Jurkat, Clone E6-1 (cell line): ENCODE data around the gene TNFRSF9.
A peak's percentile ranks its signal among the peaks of the same experiment; 100 is the strongest.
"Not testable (repeated sequence)": the region's sequence is repeated elsewhere in the genome, so short reads cannot be mapped to it uniquely, and the experiment has no call there.

Experiments used
- DNase-seq: peaks from one replicate; pipeline ENCODE4 v3.0.0-alpha.2; 2011; ENCODE audit warnings: low read depth, low spot score
- H3K4me3 ChIP-seq: 2 replicates; pipeline ENCODE4 v1.5.1; 2011; ENCODE audit warnings: mild to moderate bottlenecking, low read length, control low read depth, moderate library complexity

Gene TNFRSF9

GRCh38 chr1:7929637-7930036, 11.0 kb downstream of the TNFRSF9 start:
- no peak overlapping the region for H3K4me3 ChIP-seq
- no peak for DNase-seq

- no peak for DNase-seq
- no peak overlapping the region for H3K4me3 ChIP-seq
Measured at GRCh38 chr1:7928247-7928646, 12.4 kb downstream of the TNFRSF9 start.

- H3K4me3 ChIP-seq, DNase-seq: not testable (repeated sequence)
Measured at GRCh38 chr1:7927061-7927460, 13.6 kb downstream of the TNFRSF9 start.

GRCh38 chr1:7922301-7922700, 18.3 kb downstream of the TNFRSF9 start:
- H3K4me3 ChIP-seq: no peak overlapping the region
- no peak for DNase-seq

GRCh38 chr1:7921796-7922195, 18.8 kb downstream of the TNFRSF9 start:
- DNase-seq: no peak
- H3K4me3 ChIP-seq: no peak overlapping the region

GRCh38 chr1:7919880-7920279, 20.8 kb downstream of the TNFRSF9 start:
- no peak overlapping the region for H3K4me3 ChIP-seq
- no peak for DNase-seq

- not testable (repeated sequence) for DNase-seq, H3K4me3 ChIP-seq
Measured at GRCh38 chr1:7917971-7918370, 22.7 kb downstream of the TNFRSF9 start.

GRCh38 chr1:7916501-7916830, 24.2 kb downstream of the TNFRSF9 start:
- no peak for DNase-seq
- H3K4me3 ChIP-seq: no peak overlapping the region

GRCh38 chr1:7915826-7916500, 24.7 kb downstream of the TNFRSF9 start:
- no peak for DNase-seq
- H3K4me3 ChIP-seq: no peak overlapping the region

GRCh38 chr1:7912743-7913557, 27.7 kb downstream of the TNFRSF9 start:
- no peak for DNase-seq
- no peak overlapping the region for H3K4me3 ChIP-seq

GRCh38 chr1:7912145-7912544, 28.5 kb downstream of the TNFRSF9 start:
- DNase-seq: no peak
- no peak overlapping the region for H3K4me3 ChIP-seq

- no peak for DNase-seq
- H3K4me3 ChIP-seq: no peak overlapping the region
Measured at GRCh38 chr1:7905262-7905661, 35.4 kb downstream of the TNFRSF9 start.

GRCh38 chr1:7902478-7903085, 38.1 kb downstream of the TNFRSF9 start:
- DNase-seq: peak; percentile 48
- H3K4me3 ChIP-seq: no peak overlapping the region

GRCh38 chr1:7899741-7900140, 40.9 kb downstream of the TNFRSF9 start:
- peak; percentile 5 for DNase-seq
- no peak overlapping the region for H3K4me3 ChIP-seq

GRCh38 chr1:7898962-7899361, 41.7 kb downstream of the TNFRSF9 start:
- DNase-seq: no peak
- H3K4me3 ChIP-seq: no peak overlapping the region

GRCh38 chr1:7896994-7897393, 43.6 kb downstream of the TNFRSF9 start:
- no peak overlapping the region for H3K4me3 ChIP-seq
- no peak for DNase-seq

GRCh38 chr1:7893529-7894180, 47.0 kb downstream of the TNFRSF9 start:
- H3K4me3 ChIP-seq: no peak overlapping the region
- no peak for DNase-seq

GRCh38 chr1:7891804-7892203, 48.8 kb downstream of the TNFRSF9 start:
- no peak for DNase-seq
- H3K4me3 ChIP-seq: no peak overlapping the region

- no peak for DNase-seq
- H3K4me3 ChIP-seq: no peak overlapping the region
Measured at GRCh38 chr1:7890853-7891252, 49.8 kb downstream of the TNFRSF9 start.
